Activated gamma-delta T cell (primary cell): ENCODE data around the gene MCAM.

Experiments
- DNase-seq: peaks from one replicate; lab custom pipeline; 2025; lab: John Stamatoyannopoulos, UW

The MCAM gene

DNA sequence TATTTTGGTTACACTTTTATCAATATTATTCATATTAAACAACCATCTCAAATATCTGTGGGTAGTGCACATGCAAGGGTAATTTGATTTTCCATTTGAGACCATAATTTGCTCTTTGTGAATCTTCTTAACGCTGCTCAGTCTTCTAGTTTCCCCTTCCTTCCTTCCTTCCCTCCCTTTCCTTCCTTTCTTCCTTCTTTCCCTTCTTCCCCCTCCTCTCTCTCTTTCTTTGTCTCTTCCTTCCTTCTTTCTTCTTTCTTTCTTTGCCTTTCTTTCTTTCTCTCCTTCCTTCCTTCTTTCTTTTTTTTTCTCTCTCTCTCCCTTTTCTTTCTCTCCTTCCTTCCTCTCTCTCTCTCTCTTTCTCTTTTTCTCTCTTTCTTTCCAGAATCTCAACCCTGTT is 13.3 kb upstream of the MCAM start:
- DNase-seq = no peak

DNA sequence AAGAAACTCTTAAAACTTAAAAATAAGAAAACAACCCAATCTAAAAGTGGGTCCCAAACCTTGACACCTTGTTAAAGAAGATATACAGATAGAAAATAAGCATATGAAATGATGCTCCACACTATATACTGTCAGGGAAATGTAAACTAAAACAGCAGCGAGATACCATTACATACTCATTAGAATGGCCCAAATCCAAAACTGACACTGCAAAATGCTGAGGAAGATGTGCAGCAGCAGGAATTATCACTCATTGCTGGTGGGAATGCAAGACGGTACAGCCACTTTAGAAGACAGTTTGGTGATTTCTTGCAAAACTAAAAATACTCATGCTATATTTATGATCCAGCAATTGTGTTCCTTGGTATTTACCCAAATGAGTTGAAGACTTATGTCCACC is 12.4 kb upstream of the MCAM start:
- no peak for DNase-seq

DNA sequence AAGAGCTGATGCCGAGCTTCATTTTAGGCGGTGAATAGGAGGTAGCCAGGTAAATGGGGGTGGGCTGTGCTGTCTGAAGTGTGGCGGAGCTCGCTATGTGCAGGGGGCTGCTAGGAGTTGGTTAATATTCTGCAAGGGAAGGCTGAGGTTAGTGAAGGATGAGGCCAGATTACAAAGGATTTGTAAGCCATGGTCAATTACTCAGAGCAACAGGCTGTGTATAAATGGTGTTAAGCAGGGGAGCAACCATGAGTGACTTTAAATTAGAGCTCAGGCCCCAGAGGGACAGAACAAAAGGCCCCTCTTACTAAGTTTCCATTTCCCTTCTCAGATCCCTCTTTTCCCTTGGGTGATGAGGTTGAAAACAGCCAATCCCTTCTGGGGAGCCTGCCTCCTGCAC is 7.3 kb upstream of the MCAM start:
- DNase-seq = no peak

DNA sequence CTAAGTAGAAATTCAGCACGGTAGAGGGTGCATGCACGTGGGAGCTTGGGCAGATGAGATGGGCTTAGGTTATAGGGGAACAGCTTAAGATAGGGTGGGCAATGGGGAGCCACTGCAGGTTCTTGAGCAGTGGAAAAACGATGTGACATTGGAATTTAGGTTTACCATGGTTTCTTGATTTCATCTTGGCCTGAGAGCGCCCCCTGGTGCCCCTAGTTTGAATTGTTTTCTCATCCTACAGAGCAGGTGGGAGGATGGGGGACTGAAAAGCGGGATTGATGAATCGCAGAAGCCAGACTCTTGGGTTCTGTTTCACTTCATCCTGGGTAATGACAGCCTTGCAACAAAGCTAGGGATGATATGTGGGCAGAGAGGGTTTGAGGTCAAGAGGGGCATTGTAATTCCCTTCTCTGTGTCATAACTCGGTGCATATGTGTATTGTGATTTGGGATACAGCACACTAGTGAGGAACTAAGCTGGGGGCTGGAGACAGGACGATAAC is 6.7 kb upstream of the MCAM start:
- no peak for DNase-seq

DNA sequence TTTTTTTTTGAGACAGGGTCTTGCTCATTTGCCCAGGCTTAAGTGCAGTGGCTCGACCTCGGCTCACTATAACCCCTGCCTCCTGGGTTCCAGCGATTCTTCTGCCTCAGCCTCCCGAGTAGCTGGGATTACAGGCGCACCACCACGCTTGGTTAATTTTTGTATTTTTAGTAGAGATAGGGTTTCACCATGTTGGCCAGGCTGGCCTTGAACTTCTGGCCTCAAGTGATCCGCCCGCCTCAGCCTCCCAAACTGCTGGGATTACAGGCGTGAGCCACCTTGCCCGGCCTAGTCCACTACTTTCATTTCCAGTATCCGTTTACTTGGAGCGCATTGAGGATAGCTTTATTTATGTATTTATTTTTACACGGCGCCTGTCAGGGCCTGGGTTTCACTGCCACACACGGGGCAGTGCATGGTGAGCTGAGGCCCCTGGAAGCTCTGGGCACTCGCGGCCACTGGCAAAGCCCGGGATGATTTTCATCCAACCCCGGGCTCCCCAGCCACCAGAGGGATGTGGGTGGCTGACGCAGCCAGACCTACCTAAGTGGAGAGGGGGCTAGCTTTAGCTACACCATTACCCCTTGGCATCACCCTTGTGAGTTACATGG is 6.1 kb upstream of the MCAM start:
- DNase-seq = no peak

DNA sequence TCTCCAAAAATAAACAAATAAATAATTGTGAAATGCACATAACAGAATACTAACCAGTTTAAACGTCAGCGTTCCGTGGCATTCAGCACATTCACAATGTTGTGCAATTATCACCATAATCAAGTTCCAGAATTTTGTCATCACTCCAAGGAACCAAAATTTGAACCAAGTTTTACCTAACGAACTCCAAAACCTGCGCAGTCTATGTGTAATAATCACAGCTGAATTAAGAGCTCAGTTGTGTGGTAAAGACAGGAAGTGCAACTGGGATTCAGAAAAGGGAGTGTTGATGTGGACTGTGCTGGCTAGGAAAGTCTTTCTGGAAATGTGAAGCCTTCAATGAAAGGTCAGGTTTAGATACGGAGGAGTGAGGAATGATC is 5.4 kb upstream of the MCAM start:
- DNase-seq = no peak

DNA sequence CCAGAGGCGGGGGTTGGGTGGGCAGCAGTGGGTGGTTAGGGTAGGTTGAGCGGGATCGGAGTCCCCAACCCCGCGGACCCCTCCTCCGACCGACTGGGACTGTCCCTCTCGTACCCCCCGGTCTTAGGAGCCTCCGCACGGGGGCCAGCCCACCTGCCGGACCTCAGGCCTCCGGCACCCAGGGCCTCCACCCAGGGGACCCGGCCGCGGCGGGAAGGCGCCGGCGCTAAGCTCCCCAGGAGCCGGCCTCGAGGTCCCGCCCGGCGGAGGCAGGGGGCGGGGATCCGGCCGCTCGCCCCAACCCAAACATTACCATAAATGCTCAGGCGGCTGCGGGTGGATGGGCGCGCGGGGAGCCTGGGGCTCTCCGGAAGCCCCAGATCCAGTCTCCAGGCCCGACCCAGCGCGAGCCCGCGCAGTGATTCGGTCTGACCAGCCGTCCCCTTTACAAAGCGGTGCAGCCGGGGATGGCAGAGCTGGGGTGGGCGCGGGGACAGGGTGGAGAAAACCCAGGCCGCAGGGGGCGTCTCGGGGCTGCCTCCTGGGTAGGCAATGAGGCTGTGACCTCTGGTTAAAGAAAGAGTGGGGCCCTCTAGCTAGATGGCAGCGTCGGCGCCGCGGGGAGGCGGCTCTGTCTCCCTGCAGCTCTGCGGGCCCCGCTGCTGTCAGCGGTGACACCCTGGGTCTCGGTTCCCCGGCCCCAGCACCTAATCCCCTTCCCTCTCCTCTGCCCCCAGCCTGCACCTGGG is 4.0 kb upstream of the MCAM start:
- DNase-seq = peak; percentile 41

DNA sequence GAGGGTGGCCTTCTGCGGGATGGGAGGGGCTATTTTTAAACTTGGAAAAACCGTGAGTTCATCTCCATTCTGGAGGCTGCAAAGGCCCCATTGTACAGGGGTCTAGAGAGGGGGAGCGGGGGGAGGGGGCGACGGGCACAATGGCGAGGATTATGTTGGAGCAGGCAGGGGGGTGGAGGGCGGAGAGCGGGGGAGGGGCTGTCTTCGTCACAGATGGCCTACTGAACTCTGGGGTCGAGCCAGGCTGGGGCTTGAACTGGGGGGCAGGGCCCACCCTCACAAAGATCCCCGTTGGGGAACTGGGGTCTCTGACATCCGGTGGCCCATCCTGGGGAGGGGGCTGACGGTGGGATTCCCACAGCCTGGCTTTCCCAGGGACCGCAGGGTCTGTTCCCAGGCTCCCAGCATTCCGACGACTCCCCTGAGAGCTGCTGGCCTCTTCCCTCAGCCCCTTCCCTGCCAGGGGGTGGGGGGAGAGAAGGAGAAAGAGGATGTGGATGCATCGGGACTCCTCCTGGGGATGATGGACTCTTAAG is 3.4 kb upstream of the MCAM start:
- DNase-seq = no peak

DNA sequence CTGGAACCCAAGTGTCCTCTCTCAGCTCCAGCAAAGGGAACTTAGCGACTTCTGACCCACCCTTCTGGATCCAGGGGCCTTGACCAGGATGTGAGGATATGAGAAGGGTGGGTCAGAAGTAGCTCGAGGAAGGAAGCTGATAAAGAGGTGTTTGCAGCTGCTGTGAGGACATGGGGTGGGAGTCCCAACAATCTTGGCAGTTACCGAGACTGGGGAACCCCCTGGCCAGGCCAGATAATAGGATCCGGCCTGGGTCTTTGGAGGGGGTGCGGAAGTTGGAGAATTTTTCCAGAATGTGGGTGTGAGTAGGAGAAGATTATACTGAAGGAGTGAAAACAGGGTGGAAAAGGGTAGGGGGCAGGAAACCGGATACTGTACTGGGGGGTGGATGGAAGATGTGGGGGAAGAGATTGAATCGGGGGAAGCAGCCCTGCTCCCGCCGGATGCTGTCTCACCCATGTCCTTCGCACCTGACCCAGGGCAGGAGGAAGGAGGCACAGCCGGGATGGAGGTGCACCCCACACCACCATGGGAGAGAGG is 2.8 kb upstream of the MCAM start:
- no peak for DNase-seq

DNA sequence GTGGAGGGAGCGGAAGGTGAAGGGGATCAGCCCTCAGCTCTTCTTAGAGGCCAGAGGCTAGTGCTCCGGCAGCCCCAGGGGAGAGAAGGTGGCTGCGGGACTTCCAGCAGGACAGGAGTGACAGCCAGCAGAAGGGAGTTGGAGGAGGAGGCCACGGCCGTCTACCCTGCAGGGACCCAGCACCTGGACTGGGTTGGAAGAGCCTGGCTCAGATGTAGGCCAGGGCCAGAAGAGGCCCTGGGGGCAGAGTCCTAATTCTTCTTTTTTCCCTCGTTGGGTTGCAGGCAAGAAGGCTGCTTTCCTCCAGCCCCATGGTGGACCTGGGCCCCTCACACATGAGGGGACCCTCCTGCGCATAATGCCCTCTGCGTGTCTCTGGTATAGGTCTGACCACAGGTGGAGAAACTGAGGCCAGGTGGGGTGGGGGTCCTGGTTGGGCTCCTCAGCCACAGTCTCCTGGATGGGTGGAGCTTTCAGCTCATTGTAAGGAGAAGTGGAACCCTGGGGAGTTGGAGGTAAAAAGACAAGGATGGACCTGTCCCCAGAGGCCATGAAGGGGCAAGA is 2.3 kb upstream of the MCAM start:
- DNase-seq = no peak

DNA sequence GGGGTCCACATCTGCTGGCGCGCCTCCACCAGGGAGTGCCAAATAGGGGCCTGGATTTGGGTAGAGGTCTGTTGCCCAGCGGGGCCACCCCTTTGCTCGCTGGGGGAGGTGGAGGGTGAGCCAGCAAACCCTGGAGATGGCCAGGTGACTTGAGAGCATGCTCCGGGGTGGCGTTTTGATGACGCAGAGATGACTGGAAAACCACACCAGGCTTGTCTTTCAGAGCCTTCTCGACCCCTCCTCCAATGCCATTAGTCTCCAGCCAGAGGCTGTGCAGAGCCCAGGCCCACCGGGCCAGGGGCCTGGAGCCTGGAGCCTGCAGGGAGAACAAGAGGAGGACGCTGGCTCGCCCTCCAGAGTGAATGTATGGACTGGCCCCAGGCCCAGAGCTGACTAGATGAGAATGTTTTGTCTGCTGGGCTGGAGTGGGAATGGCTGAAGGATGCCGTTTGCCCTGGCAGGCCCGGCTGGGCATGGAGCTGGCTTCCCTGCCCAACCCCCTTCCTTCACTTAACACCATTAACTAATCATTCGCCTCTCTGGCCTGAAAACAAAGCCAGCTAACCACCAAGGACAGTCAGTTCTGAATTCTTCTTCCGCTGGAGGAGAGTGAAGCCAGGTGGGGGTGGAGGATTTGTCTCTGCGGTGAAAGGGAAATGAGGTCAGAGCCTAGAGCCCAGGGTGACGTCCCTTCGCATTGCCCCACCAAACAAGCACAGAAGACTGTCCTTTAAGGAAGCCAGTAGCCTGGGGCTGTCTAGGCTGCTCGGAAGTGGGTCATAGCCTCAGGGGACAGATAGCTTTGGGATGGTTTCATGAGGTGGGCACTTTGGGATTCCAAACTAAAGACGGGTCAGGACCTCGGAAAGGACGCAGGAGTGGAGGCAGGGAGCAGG is 1.6 kb upstream of the MCAM start:
- DNase-seq = no peak

DNA sequence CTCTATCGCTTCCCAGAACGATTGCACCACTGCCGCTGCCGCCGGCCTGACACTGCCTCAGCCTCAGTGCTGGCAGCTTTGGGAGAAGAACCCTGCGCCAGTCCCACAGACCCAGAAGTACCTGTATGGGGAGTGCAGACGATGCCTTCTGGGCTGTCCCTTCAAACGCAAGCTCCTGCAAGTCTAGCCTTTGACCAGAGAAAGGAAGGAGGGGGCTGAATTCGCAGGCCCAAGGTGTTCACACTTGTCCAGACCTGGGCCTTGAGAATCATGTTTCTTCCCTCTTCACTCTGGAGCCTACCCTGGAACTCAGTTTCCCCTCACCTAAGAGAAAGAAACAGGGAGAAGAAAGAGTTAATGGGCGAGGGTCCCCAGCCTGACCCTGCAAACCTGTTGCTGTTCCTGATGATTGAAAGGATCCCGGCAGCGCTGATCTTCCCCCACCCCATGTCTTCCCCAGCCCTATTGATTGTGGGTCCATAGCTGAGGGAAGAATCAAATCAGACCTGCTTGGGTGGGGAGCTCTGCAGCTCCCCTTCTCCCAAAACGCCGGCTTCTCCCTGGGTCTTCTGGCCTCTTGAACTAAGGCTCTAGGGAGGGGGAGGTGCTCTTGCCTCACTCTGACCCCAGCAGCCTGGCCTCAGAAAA is 786 bp upstream of the MCAM start:
- DNase-seq = no peak

DNA sequence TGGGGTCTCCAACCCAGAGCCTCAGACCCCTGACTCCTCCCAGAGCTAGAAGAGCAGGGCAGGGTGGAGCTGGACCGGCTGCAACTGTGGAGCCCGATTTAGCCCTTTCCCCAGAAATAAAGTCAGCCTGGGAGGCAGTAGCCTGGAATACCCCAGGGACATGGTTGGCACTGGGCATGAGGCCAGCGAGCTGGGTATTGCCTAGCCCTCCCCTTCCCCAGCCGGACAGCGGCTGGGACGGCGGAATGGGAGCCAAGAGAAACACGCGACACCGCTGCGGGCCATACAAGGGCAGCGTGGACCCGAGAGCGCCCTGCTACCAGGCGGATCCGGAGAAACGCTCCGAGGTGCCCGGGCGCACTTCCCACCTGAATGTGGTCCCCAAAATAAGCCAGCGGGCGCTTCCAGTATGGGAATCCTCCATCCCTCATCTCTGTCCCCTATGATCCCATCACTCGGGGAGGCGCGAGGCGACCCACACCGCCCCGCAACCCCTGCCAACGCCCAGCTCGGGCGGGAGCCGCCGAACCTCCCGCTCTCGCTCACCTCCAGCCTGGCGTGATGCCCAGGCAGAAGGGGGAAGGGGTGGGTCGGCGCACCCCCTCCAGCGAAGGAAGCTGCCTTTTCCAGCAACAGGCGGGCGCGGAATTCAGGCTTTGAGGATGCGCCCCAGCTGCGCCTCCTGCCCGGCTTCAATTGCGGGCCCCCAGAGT is 758 bp downstream of the MCAM start:
- no peak for DNase-seq

DNA sequence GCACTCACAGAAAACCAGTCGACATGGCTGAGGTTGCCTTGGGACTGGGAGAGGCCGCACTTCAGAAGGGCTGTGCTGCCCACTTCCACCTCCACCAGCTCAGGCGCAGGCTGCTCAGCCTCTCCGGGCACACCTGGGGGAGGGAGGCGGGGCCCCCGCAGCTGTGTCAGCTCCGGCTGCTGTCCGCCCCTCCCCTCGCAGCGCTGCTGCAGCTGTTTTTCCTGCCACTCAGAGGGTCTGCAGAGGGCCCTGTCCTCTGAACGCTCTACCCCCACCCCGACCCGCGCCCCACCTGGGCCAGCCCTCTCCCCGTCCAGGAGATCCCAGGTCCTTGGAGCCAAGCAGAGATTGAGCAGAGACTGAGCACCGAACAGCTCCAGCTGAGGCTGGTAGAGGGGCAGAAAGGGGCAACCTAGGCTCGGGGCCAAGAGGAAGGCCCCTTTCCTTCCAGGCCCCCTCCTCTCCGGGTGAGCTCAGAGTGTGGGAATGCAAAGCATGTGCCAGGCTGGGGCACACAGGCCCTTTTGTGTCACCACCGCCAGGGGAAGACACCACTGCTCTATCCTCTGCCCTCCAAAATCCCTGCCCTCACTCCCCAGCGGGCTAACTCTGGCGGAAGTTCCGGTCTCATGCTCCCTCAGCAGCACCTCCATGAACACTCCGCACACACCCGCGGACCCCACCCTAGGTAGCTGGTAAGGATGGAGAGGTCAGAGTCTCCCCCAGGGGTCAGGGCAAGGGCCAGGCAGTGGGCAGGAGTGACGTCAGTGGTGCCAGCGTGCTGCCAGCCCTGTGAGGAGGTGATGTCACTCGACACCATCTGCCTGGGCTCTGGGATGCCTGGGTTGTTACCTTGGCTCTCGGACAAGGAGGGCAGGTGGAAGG is 1.6 kb downstream of the MCAM start:
- DNase-seq = no peak

DNA sequence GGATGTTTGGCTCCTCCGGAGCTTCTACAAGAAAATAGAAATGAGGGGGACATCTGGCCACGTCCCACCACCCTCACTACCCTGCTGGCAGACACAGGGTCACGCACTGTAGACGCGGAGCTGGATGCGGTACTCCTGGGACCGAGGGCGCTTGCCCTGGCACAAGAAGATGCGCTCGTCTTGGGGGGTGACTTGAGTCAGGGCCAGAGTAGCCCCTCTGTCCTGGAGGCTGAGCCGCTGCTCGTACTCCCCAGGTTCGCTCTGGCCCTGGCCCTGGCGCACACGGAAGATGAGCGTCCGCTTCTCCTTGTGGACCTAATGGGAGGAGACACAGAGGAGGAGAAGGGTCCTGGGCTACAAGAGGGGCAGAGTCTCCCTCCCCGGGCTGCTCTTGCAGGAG is 2.2 kb downstream of the MCAM start:
- DNase-seq = no peak

DNA sequence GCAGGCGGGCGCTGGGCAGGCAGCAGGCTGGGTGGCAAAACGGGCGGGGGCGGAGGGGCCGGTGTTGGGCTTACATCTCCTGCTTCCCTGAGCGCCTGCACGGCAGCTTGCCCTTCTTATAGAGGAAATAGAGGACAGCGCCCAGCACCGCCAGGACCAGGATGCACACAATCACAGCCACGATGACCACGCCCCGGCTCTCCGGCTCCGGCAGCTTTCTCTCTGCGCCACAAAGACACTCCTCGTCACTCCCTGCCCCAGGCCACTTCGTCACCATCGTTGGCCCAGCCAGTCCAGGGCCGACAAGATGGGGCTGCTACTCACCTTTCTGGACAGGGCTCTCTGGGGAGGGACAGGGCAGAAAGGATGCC is 6.3 kb downstream of the MCAM start:
- no peak for DNase-seq

DNA sequence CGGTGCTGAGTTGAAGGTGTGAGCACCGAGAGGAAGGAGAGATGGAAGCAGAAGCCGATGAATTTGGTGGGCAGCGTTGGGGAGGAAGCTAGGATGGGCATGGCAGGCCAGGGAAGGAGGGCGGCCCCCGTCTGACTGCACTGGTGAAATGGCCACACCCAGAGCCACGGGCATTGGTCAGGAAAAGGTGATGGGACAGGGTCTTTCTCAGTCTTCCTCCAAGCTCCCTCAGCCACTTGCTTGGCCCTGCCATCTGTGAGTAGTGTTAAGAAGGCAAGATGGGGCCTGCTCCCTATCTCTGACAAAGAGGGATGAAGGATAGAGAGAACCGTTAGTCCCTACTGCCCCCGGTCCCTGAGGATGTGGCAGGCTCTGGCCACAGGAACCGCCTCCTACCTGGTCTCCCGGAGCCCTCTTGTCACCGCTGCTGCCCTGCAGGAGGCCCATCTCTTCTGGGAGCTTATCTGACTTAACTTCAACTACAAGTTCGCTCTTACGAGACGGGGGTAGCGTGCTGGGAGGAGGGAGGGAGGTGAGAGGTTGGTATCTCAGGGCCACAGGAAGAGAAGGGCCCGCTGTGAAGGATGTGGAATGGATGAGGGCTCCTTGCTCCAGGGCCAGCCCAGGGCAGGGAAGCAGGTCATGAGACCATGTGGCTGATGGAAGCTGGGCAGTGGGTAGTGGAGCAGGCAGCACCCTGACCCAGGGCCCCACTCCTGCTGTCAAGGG is 6.8 kb downstream of the MCAM start:
- no peak for DNase-seq

DNA sequence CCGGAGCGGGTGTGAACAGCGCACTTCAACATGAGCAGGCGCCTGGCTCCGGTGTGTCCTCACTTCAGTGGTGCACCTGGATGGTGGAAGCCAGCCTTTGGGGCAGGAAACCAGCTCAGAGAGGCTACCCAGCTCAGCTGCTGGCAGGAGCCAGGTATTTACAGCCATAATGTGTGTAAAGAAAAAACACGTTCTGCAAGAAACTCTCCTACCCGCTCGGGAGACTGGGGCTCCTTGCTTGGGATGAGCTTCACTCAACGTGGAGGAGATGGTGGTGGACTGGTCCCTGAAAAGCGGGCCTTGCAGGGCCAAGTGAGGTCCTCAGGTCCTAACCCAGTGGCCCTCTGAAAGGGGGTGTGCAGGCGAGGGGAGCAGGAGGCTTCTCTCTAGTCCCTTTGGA is 7.5 kb downstream of the MCAM start:
- no peak for DNase-seq

DNA sequence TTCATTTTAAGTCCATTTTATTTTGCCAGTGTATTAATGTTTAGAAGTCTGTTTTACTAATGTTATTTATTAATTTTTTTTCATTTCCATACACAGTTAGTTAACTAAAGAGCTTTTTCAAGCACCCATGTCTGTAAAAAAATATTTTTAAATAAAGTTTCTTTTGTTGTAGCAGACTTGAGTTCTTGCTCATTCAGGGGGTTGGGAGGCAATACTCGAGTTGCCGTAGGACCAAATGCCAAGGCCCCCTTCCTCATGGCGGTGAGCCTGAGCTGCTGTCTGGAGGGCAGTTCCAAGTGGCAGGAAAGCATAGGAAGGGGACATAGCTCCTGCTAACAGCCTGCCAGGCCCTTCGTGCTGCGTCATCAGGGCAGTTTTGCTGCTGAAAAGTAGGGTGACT is 9.0 kb downstream of the MCAM start:
- DNase-seq = no peak
